GM18519 (cell line): ENCODE measurements around the gene ALOX5.
"Not testable (repeated sequence)": the region's sequence is repeated elsewhere in the genome, so short reads cannot be mapped to it uniquely, and the experiment has no call there.

Source experiments
- ATAC-seq: cut with Tn5 transposase; IDR thresholded peaks from one replicate; pipeline ENCODE4 v1.9.1; 2021; ENCODE audit warnings: mild to moderate bottlenecking, moderate library complexity; ENCODE audit not compliant: unreplicated experiment, low FRiP score

Gene ALOX5

DNA sequence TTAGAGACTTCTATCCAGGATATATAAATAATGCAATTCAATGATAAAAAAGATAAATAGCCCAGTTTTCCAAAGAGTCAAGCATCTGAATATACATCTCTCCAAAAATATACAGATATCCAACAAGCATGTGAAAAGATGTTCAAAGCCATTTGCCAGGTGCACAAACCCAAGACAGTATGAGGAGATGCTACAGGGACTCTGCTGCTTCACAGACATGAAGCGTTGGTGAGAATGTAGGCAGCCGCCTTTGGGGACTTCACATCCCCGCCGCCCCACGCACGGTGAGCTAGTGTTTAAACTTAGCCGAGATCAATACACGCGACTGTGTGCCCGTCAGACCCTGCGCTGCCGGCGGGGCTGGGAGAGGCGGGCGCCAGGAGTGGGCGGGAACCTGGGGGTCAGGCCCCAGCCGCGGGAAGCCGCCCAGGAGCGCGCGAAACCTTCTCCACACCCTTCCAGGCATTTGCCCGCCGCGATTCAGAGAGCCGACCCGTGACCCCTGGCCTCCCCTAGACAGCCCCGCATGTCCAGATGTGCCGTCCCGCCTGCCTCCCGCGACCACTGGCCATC is 927 bp upstream of the ALOX5 start:
- ATAC-seq, result no peak

GRCh38 chr10:45374350-45375052 is 485 bp downstream of the ALOX5 start:
- ATAC-seq, result no peak

- ATAC-seq, result no peak
Observed at GRCh38 chr10:45375101-45375500, 1.1 kb downstream of the ALOX5 start.

DNA sequence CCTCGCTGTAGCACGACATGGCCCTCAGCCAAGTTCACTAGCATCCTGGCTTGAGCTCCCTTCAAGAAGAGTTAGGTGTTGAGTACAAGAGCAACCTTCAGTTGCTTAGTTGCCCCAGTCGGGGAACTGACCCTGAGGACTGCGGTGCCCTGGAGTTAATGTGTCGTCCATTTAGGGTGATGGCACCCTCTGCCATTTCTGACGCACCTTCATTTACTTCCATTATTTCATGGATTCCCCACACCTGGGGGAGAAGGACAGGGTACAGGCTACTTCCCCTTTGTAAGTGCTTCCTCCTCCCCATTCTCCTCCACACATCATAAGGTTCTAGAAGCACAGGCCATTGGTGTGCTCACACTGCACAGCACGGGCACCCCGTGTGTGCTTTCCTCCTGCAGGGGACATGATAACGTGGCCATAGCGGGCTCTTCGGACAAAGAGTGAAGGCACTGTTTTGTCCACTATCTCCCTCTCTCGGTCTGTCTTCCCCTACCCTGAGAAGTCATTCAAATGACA is 1.8 kb downstream of the ALOX5 start:
- no peak for ATAC-seq

DNA sequence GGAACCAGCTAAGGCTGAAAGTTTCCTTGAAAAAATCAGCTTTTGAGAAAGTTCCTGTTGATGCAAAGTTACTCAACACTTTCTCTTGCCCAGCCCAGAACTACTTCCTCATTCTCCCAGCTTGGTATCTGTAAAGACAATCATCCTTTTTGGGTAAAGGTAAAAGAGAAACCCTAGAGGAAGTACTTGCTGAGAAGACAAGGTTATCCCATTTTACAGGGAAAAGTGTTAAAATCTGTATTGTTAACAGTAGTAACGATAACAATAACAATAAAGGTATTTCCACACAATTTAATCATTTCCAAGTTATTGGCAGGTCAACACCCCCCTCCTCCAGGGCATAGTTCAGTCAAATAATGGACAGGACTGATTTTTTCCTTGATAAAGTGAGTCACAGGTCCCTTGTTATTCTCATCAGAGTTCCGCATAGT is 2.4 kb downstream of the ALOX5 start:
- ATAC-seq, result no peak

- ATAC-seq, result no peak
Observed at GRCh38 chr10:45377321-45377720, 3.3 kb downstream of the ALOX5 start.

DNA sequence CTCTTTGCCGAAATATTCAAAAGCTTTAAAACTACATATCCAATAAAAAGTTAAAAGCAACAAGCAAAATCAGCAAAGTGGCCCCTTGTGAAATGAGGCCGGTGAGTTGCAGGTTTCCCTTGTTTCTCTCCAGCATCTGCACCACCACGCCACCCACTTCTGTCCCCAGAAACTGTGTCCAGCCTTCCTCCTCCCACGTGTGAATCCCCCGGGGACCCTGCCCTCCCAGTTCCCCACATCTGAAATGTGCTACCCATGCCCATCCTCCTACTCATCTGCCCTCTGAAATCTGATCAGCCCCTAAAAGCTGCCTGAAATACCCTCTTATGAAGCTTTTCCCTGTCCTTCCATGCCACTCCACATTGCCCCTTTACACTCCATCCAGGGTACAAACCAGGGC is 3.8 kb downstream of the ALOX5 start:
- ATAC-seq, result no peak

- no peak for ATAC-seq
Observed at GRCh38 chr10:45378914-45379726, 5.1 kb downstream of the ALOX5 start.

DNA sequence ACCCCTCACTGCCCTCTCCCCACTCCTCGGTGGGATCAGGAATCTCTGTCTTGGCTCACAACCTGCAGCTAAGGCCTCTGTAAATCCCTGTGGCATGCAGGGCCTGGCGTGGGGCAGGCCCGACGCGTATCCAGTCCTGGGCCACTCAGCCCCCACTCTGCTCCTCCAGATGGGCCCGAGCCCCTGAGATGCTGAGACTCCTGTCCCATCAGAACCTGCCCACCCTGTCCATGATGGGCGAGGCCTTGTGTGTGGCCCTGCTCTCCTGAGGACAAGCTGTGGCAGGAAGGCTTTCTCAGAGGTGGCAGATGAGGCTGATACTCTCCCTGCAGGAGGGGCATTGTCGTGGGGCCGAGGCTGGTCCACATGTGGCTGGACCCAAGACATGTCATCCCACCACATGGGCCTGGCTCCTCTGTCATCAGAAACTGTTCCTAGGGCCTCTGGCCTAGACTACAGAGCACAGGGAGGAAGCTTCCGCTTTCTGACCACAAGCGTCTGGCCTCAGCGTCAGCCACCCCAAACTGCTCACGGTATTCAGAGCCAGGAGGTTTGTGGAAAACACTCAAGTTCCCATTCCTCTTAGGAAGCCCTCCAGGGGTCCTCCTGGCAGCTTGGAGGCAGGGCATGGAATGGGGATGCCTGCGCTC is 6.0 kb downstream of the ALOX5 start:
- ATAC-seq, result no peak

GRCh38 chr10:45380903-45381620 is 7.0 kb downstream of the ALOX5 start:
- ATAC-seq, result no peak

- ATAC-seq, result no peak
Observed at GRCh38 chr10:45382591-45382990, 8.6 kb downstream of the ALOX5 start.

GRCh38 chr10:45383682-45384330 is 9.8 kb downstream of the ALOX5 start:
- ATAC-seq, result no peak

GRCh38 chr10:45386657-45387056 is 12.6 kb downstream of the ALOX5 start:
- no peak for ATAC-seq

- ATAC-seq, result no peak
Observed at GRCh38 chr10:45387096-45387893, 13.3 kb downstream of the ALOX5 start.

GRCh38 chr10:45389671-45390070 is 15.7 kb downstream of the ALOX5 start:
- not testable (repeated sequence) for ATAC-seq

- not testable (repeated sequence) for ATAC-seq
Observed at GRCh38 chr10:45391636-45392035, 17.6 kb downstream of the ALOX5 start.

DNA sequence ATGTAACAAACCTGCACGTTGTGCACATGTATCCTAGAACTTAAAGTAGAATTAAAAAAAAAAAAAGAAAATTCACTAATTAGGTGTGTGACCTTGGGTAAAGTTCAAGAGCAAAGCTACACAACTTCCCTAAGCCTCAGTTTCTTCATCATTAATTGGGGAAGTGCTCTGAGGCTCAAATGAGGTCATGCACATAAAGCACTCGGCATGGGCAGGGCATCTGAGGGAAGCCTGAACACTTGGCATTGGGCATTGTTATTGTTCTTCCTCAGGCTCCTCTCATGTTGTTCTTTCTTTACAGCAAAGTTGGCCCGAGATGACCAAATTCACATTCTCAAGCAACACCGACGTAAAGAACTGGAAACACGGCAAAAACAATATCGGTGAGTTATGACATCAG is 21.5 kb downstream of the ALOX5 start:
- ATAC-seq, result no peak

GRCh38 chr10:45398595-45398994 is 24.6 kb downstream of the ALOX5 start:
- no peak for ATAC-seq

GRCh38 chr10:45399113-45399512 is 25.1 kb downstream of the ALOX5 start:
- ATAC-seq, result no peak
